ENCODE results near the gene LMX1A. TPM values are rescaled to one million over a fixed set of nuclear protein-coding genes. Genes with fewer than 3 reads are reported as not detected.

LMX1A gene
- total RNA-seq, 2 experiments from 2014 or later = not detected

GRCh38 chr1:165225062-165225461 is 131.5 kb downstream of the LMX1A start:
- Mint-ChIP-seq H3K36me3 (ENCODE audit: low read depth) (no peaks in the 10 kb centered on the region), H3K4me3 (no peak overlapping the region), H3K27ac (no peak overlapping the region), H3K4me1 (ENCODE audit: low read depth) (no peaks in the 10 kb centered on the region), H3K9me3 (no peaks in the 10 kb centered on the region), H3K27me3 (peaks cover 12% of the 10 kb centered on the region)
- ATAC-seq (ENCODE audit: poor library complexity) = no peak
- ChIA-PET CTCF (no interaction called here), POLR2A (no interaction called here)
- Histone ChIP-seq H3K9me3 (ENCODE audit: control insufficient read depth in 1 of 2, insufficient read depth in 1 of 2, low read length in 2 of 2) (peaks cover 0 to 3% of the 10 kb centered on the region in 2 experiments), H3K27ac (ENCODE audit: low read depth in 1 of 2, low read length in 2 of 2) (no peak overlapping the region), H3K4me1 (ENCODE audit: insufficient read depth, low read length) (no peaks in the 10 kb centered on the region), H3K4me3 (ENCODE audit: low read length) (no peak overlapping the region), H3K36me3 (ENCODE audit: insufficient read depth, low read length) (no peaks in the 10 kb centered on the region), H3K27me3 (ENCODE audit: control insufficient read depth in 1 of 2, insufficient read depth in 2 of 2, low read length in 2 of 2) (no peaks in the 10 kb centered on the region)
- intact Hi-C loops (cut with DNase I, micrococcal nuclease) = no loop called here
- DNase-seq = no peak
- no peak for TF ChIP-seq CTCF (IDR thresholded peaks at IDR 0.05)

GRCh38 chr1:165224504-165224903 is 132.0 kb downstream of the LMX1A start:
- POLR2A ChIA-PET = no interaction called here
- Mint-ChIP-seq H3K4me1 (ENCODE audit: low read depth) (no peaks in the 10 kb centered on the region), H3K4me3 (no peak overlapping the region), H3K27me3 (peaks cover 16% of the 10 kb centered on the region), H3K9me3 (no peaks in the 10 kb centered on the region), H3K27ac (no peak overlapping the region), H3K36me3 (ENCODE audit: low read depth) (no peaks in the 10 kb centered on the region)
- H3K27me3 ChIP-seq (ENCODE audit: control insufficient read depth in 1 of 2, insufficient read depth in 2 of 2, low read length in 2 of 2) = no peaks in the 10 kb centered on the region
- no peak overlapping the region for H3K4me3 ChIP-seq (ENCODE audit: low read length)
- TF ChIP-seq CTCF (IDR thresholded peaks at IDR 0.05) = no peak
- H3K36me3 ChIP-seq (ENCODE audit: insufficient read depth, low read length) = no peaks in the 10 kb centered on the region
- DNase-seq = no peak
- no peak for ATAC-seq (ENCODE audit: poor library complexity)
- no peaks in the 10 kb centered on the region for H3K4me1 ChIP-seq (ENCODE audit: insufficient read depth, low read length)
- peaks cover 0 to 3% of the 10 kb centered on the region in 2 experiments for H3K9me3 ChIP-seq (ENCODE audit: control insufficient read depth in 1 of 2, insufficient read depth in 1 of 2, low read length in 2 of 2)
- intact Hi-C loops (cut with DNase I, micrococcal nuclease) = no loop called here
- CTCF ChIA-PET = no interaction called here
- H3K27ac ChIP-seq (ENCODE audit: low read depth in 1 of 2, low read length in 2 of 2) = no peak overlapping the region

GRCh38 chr1:165222580-165222979 is 133.9 kb downstream of the LMX1A start:
- Histone ChIP-seq H3K36me3 (ENCODE audit: insufficient read depth, low read length) (no peaks in the 10 kb centered on the region), H3K27me3 (ENCODE audit: control insufficient read depth in 1 of 2, insufficient read depth in 2 of 2, low read length in 2 of 2) (peaks cover 0 to 3% of the 10 kb centered on the region in 2 experiments), H3K27ac (ENCODE audit: low read depth in 1 of 2, low read length in 2 of 2) (no peak overlapping the region), H3K4me1 (ENCODE audit: insufficient read depth, low read length) (no peaks in the 10 kb centered on the region), H3K4me3 (ENCODE audit: low read length) (no peak overlapping the region), H3K9me3 (ENCODE audit: control insufficient read depth in 1 of 2, insufficient read depth in 1 of 2, low read length in 2 of 2) (peaks cover 0 to 3% of the 10 kb centered on the region in 2 experiments)
- Mint-ChIP-seq H3K9me3 (no peaks in the 10 kb centered on the region), H3K36me3 (ENCODE audit: low read depth) (no peaks in the 10 kb centered on the region), H3K27ac (no peak overlapping the region), H3K27me3 (peaks cover 24% of the 10 kb centered on the region), H3K4me1 (ENCODE audit: low read depth) (no peaks in the 10 kb centered on the region), H3K4me3 (no peak overlapping the region)
- no peak for DNase-seq
- TF ChIP-seq CTCF (IDR thresholded peaks at IDR 0.05) = no peak
- ATAC-seq (ENCODE audit: poor library complexity) = no peak
- POLR2A ChIA-PET = no interaction called here
- CTCF ChIA-PET = no interaction called here
- intact Hi-C loops (cut with DNase I, micrococcal nuclease) = no loop called here
